ENCODE measurements around the gene ATL1.
"Not testable (repeated sequence)": the region's sequence is repeated elsewhere in the genome, so short reads cannot be mapped to it uniquely, and the experiment has no call there.

Gene ATL1

GRCh38 chr14:50665300-50665699 is 105.4 kb downstream of the ATL1 start:
- DNase-seq: not testable (repeated sequence)

- DNase-seq: peak; percentile 74
Measured at GRCh38 chr14:50666772-50667683, 107.1 kb downstream of the ATL1 start.

DNA sequence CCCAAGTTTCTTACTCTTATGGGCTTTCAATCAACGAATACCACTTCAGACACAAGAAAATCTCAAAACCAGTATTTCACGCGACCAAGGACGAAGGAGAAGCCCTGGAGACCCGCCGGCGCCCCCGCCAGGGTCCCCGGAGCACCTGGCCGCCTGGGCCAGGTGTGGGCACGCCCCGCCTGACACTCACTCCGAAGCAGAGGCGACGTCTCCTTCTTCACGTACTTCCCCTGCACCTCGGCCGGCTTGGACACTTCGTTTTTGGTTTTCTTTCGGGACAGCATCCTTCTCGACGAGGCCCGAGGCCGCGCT is 107.7 kb downstream of the ATL1 start:
- DNase-seq: no peak

DNA sequence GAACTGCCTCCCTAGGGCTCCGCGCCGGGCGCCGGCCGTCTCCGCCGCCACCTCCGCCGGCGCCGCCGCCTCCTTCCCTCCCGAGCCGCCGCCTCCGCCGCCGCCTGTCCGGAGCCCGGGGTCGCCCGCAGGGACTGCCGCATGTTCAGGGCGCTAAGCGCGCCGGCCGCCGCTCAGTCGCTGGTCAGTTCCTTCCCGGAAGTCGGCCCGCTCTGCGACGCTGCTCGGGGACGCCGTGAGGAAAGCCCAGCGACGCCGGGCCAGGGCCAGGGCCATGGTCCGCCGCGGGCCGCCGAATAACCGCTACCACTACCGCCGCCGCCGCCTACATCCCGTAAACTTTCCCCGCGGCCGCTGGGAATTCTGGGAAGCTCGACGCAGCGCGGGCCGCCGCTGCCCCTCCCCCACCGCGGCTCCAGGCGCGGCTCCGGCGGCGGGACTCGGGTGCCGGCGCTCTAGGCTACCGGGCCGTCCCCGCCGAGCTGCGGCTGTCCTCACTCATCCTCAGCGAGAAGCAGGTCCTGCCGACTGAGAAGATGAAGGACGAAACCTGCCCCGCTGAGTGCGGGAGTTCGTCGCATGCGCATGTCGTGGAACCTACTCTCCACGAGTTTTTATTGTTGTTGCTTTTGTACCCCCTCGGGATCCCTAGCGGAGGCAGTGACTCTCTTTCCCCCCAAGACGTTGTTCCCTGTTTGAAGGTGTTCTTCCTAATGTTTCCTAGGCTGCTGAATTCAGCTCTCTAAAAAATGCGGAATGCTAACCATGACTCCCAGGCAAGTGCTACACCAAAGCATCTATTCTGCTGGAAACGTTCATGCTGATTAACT is 108.3 kb downstream of the ATL1 start, which contains the start of gene SAV1:
Gene SAV1, minus strand, starts transcription at position 311 of the 830 bp plus-strand sequence. CDS start 339 bp downstream, outside the sequence.
- DNase-seq: peak; percentile 84

- DNase-seq: no peak
Measured at GRCh38 chr14:50668826-50669143, 108.8 kb downstream of the ATL1 start.

DNA sequence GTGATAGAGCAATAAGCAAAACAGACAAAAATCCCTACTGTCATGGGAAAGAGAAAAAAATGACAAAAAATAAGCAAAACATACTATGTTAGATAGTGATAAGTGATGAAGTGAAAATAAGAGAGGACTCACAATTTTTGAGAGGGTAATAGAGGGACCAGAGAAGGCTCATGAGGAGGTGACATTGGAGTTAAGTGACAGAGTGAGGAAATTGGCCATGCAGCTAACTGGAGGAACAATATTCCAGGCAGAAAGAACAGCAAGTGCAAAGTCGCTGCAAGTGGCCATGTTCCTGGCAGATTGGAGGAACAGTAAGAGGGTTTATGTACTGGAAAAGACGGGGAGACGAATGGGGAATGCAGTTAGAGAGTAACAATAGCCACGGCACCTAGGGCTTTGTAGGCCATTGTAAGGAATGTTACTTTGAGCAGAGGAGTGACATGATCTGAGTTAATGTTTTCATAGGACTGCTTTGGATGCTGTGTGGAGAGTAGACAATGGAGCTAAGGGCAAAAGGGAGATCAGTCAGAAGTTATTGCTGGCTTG is 109.6 kb downstream of the ATL1 start:
- DNase-seq: no peak

DNA sequence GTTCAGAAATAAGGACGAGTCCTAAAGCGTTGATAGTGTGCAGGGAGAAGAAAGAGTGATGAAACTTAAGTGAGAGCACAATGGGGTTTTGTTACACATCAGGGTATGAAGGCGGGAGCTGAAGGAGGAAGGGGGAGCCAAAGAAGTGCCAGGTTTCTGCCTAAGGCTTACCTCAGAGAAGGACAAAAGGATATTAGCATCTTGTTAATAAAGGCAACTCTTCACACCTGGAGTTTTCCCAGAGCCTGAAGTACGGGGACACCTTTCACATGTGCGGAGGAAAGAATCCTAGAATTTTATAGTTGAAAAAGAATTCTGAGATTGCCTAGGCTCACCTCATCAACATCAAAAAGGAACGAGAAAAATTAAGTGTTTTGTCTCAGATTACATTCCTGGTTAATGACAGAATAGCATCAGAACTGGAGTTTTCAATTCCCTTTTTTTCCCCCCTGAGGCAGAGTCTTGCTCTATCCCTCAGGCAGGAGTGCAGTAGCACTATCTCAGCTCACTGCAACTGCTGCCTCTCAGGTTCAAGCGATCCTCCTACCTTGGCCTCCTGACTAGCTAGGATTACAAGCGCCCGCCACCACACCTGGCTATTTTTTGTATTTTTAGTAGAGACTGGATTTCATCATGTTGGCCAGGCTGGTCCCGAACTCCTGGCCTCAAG is 110.4 kb downstream of the ATL1 start:
- peak; percentile 66 for DNase-seq

GRCh38 chr14:50670866-50671256 is 110.9 kb downstream of the ATL1 start:
- DNase-seq: no peak

DNA sequence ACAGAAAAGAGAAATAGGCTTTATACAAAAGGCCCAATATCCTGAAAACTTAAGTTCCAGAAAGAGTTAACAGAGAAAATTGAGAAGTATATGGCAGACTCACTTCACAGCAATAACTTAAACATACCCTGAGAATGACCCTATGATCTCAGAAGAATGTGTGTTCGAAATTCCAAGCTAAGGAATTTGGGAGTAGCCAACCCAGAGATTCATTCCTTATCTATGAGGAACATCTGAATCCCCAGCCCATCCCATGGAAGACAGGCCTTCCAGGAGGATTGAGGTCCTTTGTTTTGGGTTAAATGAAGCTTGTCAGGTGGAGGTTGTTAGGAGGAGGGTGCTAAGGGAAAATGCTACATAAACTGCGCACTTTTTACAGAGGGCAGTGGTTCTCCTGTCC is 115.7 kb downstream of the ATL1 start:
- peak; percentile 82 for DNase-seq

DNA sequence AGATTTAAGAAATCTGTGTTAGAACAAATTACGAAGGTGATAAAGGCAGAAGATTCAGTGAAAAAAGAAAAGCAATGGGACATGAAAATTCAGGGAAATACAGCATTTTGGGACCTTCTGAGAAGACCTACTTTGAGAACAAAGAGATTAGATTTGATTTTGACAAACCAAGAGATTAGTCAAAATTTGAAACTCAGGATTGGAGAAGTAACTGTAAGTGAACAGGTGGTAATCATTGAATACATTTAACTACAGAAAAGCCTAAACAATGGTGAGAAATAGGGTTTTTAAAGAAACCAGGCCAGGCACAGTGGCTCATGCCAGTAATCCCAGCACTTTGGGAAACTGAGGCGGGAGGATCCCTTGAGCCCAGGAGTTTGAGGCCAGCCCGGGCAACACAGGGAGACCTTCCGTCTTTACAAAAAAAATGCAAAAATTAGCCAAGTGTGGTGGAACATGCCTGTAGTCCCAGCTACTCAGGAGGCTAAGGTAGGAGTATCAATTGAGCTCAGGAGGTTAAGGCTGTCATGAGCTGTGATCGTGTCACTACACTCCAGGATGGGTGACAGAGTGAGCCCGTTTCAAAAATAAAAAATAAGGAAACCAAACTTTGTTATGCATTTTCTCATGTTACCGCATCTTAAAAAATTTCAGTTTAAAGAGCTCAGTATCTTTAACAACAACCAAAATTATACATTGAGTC is 117.0 kb downstream of the ATL1 start:
- no peak for DNase-seq

GRCh38 chr14:50677527-50678063 is 117.7 kb downstream of the ATL1 start:
- peak; percentile 78 for DNase-seq

DNA sequence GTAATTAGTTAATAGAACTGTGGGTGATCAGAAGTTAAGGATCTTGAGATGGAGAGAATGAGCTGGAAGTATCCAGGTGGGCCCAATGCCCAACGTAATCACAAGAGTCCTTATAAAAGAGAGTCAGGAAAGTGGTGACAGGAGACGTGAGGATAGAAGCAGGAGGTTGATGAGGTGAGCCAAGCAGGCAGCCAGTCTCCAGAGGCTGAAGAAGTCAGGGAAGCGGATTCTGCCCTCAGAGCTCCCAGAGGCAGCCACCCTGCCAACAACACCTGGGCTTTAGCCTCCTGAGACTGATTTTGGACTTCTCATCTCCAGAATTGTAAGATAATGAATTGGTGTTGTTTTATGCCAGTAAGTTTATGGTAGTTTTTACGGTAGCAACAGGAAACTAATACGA is 118.2 kb downstream of the ATL1 start:
- DNase-seq: no peak

DNA sequence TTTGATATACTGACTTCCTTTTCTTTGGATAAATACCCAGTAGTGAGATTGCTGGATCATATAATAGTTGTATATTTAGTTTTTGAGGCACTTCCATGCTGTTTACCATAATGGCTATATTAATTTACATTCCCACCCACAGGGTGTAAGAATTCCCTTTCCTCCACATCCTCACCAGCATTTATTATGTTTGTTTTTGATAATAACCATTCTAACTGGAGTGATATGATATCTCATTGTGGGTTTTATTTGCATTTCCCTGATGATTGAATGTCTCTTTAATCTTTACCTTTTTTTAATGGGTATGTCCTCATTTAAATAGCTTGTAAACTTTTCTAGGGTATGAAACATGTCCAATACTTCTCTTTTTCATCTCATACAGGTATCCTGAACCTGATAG is 119.7 kb downstream of the ATL1 start:
- no peak for DNase-seq
